Raji (cell line): ENCODE data around the gene ESPN.

Experiments used
- POLR2A ChIP-seq: IDR thresholded peaks from 2 replicates; pipeline ENCODE4 v1.6.1; 2011; ENCODE audit warnings: low read depth, low read length, control low read depth; ENCODE audit not compliant: insufficient read depth

ESPN gene

GRCh38 chr1:6424619-6425593 is at the start of gene ESPN:
Gene ESPN (plus strand): TSS chr1:6424776. CDS start chr1:6424956, 180 bp downstream.
- TF ChIP-seq POLR2A = no peak

GRCh38 chr1:6378096-6378746 is 46.4 kb upstream of the ESPN start:
- no peak for TF ChIP-seq POLR2A

GRCh38 chr1:6380037-6380436 is 44.5 kb upstream of the ESPN start:
- no peak for TF ChIP-seq POLR2A

GRCh38 chr1:6384135-6384534 is 40.4 kb upstream of the ESPN start:
- TF ChIP-seq POLR2A = no peak

- TF ChIP-seq POLR2A = no peak
These were observed 39.6 kb upstream of the ESPN start for GRCh38 chr1:6384962-6385361.

GRCh38 chr1:6385488-6386191 is 38.9 kb upstream of the ESPN start:
- TF ChIP-seq POLR2A = no peak

GRCh38 chr1:6386371-6386949 is 38.1 kb upstream of the ESPN start:
- no peak for TF ChIP-seq POLR2A

GRCh38 chr1:6389971-6390370 is 34.6 kb upstream of the ESPN start:
- no peak for TF ChIP-seq POLR2A

GRCh38 chr1:6391951-6392808 is 32.4 kb upstream of the ESPN start:
- no peak for TF ChIP-seq POLR2A

- peak; percentile 70 for TF ChIP-seq POLR2A
These were observed 31.7 kb upstream of the ESPN start for GRCh38 chr1:6392809-6393399.

GRCh38 chr1:6393400-6394187 is 31.0 kb upstream of the ESPN start, which contains the start of gene ACOT7:
Gene ACOT7 (minus strand): TSS chr1:6393767. CDS start chr1:6393399, 368 bp downstream.
- TF ChIP-seq POLR2A = peak; percentile 78

- peak; percentile 65 for TF ChIP-seq POLR2A
These were observed 29.4 kb upstream of the ESPN start for GRCh38 chr1:6395130-6395529.

GRCh38 chr1:6396998-6397397 is 27.6 kb upstream of the ESPN start:
- TF ChIP-seq POLR2A = 0 out of 2 replicates have a peak, but pooled peaks have one; percentile 23

- TF ChIP-seq POLR2A = no peak
These were observed 26.6 kb upstream of the ESPN start for GRCh38 chr1:6397844-6398441.
